GM18867 (cell line): ENCODE results near the gene CAPN12.

Experiments used
- ATAC-seq: cut with Tn5 transposase; IDR thresholded peaks from one replicate; pipeline ENCODE4 v1.9.1; 2021; ENCODE audit warnings: mild to moderate bottlenecking, moderate library complexity; ENCODE audit not compliant: unreplicated experiment

Gene CAPN12

DNA sequence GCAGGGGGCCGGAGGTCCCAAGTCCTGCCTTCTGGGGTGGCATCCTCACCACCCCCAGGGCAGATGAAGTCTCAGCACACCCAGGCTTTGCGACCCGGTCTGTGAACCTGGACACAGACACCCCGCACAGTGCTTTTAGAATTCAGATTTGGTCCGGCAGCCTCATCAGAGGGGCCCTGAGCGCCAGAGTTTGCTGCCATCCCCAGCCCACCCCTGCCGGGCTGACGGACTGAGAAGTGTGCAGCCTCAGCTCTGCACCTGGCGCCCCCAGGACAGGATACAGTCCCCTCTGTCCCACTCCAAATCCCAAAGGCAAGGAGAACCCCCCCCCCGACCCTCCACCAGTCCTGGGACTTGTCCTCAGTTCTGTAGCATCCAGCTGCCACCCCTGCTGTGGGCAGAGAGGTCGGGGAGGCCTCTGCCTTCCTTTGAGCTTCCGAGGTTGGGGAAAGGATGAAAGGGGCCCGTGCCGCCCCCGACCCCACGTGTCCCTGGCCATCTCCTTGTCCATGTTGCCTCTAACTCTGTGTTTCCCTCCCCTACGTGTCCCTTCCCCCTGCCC lies 16.9 kb downstream of the CAPN12 start:
- ATAC-seq, result no peak

DNA sequence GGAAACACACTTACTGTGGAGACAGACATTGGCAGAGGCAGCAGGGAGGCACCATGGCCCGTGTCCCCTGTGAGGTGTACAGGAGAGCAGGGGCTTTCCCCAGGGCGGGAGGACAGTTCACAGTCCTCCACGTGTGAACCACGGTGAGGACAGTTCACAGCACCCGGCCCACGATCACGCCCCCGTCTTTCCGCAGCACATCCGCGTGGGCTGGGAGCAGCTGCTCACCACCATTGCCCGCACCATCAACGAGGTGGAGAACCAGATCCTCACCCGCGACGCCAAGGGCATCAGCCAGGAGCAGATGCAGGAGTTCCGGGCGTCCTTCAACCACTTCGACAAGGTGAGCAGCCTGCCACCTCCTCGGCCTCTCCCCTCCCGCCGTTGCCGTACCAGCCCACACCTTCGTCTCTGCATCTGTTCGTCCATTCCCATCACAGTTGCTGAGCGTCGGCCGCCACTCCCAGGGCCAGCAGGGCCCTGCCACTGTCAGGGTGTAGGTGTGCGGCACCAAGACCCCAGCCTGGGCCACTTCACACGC lies 17.4 kb downstream of the CAPN12 start:
- no peak for ATAC-seq

DNA sequence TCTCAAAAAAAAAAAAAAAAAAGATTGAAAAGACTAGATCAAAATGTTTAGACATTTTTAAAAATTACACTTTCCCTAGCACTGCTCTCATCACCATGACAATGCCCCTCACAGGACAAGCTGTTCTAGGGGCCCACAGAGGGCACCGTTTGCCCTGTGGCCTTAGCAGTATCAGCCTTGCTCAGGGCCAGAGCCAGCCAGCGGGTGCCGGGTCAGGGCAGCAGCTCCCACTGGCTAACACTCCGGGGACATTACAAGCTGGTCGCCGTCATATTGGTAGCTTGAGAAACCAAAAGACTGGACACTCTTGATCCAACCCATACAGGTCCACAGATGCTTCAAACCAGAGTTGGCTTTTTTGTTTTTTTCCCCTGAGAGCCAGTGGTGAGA lies 18.0 kb downstream of the CAPN12 start:
- ATAC-seq, result no peak

DNA sequence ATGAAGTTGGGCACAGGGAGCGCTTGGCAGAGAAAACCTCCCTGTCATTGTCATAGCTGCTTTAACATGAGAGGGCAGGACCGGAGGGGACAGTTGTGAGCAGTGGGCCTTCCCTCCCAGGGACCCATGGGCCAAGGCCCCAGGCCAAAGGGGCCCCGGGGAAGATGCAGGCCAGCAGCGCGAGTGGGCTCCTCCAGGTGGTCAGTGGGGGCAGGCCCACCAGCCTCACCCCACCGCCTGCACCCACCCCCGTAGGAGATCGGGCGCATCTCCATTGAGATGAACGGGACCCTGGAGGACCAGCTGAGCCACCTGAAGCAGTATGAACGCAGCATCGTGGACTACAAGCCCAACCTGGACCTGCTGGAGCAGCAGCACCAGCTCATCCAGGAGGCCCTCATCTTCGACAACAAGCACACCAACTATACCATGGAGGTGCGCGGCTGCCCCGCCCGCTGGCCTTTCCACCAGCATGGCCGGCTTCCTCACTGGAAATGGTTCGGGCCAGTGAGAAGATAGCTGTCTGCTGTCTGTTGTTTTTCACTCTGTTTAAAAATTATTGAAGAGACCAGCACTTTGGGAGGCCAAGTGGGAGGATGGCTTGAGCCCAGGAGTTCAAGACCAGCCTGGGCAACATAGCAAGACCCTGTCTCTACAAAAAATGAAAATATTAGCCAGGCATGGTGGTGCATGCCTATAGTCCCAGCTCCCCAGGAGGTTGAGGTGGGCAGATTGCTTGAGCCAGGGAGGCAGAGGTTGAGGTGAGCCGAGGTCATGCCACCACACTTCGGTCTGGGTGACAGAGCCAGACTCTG lies 18.6 kb downstream of the CAPN12 start:
- ATAC-seq, result no peak

DNA sequence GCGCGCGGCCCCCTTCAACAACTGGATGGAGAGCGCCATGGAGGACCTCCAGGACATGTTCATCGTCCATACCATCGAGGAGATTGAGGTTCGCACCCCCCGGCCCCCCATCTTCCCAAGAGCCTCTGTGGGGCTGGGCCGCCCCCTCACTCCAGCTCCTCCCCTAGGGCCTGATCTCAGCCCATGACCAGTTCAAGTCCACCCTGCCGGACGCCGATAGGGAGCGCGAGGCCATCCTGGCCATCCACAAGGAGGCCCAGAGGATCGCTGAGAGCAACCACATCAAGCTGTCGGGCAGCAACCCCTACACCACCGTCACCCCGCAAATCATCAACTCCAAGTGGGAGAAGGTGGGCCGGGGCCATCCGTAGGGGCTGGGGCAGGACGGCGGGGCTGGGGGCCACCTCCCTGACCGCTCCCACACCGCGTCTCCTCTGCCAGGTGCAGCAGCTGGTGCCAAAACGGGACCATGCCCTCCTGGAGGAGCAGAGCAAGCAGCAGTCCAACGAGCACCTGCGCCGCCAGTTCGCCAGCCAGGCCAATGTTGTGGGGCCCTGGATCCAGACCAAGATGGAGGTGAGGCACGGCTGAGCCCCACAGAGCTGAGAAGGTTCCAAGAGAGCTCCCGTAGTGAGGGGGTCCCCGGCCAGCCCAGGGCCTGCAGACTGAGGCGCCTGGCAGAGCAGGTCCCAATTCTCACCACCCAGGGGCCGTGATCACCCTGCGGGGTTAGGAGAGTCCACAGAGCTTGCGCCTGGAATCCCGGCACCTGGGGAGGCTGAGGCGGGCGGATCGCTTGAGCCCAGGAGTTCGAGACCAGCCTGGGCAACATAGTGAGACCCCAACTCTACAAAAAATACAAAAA lies 20.1 kb downstream of the CAPN12 start:
- no peak for ATAC-seq

DNA sequence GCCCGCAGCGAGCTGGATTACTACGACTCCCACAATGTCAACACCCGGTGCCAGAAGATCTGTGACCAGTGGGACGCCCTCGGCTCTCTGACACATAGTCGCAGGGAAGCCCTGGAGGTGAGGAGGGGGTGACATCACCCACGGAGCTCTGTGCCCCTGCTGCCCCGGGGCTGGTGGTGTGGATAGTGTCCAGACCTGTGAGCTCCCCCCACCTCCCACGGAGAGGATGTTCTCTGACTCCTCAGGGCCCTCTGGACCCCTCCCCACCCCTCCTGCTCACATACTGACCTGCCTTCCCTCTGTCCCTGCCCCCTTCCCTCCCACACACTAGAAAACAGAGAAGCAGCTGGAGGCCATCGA lies 20.7 kb downstream of the CAPN12 start:
- ATAC-seq, result no peak

DNA sequence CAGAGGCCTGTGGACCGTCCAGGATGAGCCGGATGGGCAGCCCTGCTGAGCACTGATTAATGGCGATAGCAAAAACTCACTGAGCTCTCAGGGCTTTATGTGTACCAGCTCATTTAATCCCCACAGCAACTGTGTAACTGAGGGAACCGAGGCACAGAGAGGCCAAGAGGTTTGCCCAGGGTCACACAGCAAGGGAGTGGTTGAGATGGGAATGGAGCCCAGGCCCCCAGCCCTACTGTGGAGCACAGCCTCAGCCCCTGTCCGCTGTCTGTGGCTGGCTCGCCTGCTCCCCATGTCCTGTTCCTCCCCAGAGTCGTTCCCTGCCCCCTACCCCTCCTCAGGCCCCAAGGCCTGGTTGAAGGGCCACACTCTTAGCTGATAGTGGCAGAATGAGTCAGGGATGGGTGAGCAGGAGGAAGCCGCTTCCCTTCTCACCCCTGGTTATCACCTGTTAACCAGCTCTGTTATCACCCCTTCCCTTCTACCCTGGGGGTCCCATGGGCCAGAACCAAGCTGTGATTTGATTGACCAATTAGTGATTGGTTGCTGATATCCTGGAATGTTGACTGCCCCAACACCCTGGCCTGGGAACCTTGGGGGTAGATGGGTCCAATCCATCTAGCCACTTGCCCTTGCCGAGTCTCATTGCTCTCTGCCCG lies 21.2 kb downstream of the CAPN12 start:
- ATAC-seq, result no peak

DNA sequence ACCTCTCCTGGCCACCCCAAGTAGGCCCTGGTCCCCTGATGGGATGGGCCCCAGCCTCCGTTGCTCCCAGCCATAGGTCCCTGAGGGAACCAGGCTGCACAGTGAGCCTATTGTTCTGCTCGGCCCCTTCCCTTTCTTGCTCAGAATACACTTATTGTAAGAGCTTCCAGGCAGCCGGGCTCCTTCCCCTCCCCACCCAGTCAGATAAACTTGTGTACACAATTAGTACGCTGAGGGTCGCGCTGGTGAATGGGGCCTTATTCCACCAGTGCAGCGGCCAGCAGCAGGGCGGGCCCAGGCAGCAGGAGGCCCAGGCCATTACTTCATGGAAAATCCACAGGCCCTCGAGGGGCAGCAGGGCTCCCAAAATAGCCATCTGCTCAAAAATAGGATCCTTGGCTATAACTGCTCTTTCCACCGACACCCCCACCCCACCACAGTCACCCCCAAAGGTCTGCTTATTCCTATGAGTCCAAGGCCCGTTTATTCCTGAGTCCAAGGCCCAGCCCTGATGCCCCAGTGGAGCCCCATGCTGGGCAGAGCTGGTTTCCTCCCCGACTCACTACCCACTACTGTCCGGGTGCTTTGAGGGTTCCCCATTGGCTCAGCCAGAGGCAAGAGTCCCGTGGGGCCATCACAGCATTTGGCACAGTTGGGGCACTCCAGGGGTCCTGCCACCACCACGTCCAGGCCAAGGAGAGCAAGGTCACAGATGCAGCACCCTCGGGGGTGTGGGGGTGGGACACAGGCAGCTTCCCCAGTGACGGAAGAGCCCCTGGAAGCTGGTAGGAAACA lies 22.1 kb downstream of the CAPN12 start:
- ATAC-seq, result no peak

DNA sequence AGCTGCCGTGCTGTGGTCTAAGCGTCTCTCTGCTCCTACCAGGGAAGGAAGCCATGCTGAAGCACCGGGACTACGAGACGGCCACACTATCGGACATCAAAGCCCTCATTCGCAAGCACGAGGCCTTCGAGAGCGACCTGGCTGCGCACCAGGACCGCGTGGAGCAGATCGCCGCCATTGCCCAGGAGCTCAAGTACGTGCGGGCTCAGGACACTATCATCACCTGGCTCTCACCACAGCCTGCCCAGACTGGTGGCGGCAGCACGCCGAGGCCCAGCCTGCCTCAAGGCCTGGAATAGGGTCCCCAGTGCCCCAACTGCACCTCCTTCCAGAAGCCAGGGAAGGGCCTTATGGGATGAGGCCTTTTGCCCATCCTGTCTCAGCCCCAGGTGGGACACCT lies 22.8 kb downstream of the CAPN12 start:
- no peak for ATAC-seq

DNA sequence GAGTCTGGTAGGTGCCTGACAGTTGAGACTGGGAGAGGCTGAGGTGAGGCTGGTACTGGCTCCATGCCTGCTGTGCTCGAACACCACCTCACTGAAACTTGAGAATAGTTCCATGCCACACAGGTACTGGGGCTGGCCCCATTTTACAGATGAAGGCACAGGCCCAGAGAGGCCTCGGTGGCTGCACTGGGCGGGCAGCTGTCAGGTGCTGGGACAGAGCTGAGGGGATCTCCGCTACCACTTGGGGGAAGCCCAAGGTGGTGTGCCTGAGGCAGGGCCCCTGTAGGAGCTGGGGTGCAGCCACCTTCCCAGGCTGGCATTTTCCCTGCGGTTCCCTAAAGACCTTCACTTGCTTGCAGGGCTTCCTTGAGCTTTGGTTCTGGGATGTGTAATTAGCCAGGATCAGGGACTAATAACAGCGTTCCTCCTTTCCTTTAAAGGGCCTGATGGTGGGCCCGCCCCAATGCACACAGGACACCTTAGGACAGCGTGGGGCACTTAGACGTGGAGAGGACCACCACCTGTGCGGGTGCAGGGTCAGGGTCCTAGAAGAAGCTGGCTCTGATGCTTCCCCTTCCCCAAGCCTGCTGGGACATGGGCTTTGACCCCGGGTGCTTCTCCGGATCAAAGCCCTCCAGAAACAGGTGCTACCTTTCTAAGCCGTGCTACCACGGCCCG lies 23.6 kb downstream of the CAPN12 start:
- no peak for ATAC-seq

DNA sequence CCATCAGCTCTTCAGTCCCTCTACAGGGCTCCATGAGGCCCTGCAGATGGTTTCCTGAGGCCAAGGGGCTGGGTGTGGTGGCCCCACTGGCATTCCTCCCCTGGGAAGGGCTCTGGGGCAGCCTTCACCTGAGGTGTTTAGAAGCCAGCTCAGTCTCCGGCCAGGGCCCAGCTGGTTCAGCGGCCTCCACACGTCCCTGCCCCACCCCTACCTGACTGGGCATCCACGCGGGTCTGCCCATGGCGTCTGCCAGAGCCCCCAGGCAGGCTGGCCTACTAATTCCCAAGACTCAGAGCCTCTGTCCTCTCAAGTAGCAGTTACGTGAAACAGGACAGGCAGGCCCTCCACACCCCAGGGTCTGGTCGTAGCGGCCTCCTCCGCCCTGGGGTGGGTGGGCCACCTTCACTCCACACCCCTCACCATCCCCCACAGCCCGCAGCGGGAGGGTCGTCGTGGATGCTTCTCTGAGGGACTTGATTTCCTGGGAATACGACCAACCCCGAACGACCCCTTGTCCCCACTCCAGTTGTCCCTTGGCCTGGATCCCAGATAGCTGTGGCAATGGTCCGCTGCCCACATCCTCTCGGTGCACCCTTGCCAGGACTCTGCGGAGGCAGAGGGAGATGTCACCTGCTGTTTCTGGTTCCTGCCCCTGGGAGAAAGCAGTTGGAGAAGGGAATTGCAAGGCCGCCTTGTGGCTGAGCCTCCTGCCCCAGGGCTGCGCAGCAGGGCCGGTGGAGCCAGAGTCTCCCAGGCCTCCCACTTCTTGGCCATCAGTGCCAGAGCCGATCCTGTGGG lies 24.3 kb downstream of the CAPN12 start:
- no peak for ATAC-seq

DNA sequence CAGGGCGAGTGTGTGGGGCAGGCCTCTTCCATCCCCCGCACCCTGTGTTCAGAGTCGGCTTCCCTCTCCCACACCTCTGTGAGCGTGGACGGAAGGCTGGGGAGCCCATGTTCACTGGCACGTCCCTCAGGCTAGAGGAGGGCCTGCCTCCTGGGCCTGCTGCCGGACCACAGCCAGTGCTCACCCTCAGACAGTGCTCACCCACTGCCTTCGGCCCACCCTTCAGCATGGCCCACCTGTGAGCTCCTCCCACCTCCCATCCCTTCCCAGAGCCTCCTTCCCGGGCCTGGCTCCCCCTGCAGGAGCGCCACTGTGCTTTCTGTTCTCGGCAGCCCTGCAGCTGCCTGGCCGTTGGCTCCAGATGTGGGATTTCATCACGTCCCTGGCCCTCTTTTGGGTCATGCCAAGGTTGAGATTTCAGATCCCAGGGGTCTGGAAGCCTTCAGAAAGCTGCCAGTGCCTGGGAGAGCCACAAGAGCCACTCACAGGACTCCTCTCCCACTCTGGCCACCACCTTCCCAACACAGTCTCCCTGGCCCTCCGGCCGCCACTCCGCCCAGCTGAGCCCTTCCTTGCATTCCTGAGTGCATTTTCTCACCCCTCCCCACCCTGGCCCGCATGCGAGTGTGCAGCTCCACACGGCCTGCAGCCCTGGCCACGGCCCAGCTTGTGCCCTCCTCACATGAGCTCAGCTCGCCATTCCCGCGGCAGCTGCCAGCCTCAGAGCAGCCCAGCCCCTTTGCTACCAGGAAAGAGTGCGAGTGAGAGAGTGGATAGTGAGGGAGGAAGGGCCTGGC lies 25.3 kb downstream of the CAPN12 start:
- ATAC-seq, result no peak

DNA sequence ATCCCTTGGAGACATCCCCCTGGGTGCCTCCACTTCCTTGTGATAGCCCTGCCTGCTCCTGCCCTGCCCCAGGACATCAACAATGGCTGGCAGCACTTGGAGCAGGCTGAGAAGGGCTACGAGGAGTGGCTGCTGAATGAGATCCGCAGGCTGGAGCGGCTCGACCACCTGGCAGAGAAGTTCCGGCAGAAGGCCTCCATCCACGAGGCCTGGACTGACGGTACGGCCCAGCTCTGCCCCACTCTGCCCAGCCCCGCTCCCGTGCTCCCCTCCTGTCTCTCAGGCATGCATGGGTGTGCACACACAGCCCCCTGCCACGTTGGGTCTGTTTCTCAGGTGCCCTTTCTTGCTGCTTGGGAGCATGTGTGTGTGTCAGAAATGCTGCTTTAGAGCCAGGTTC lies 26.4 kb downstream of the CAPN12 start:
- ATAC-seq, result no peak

DNA sequence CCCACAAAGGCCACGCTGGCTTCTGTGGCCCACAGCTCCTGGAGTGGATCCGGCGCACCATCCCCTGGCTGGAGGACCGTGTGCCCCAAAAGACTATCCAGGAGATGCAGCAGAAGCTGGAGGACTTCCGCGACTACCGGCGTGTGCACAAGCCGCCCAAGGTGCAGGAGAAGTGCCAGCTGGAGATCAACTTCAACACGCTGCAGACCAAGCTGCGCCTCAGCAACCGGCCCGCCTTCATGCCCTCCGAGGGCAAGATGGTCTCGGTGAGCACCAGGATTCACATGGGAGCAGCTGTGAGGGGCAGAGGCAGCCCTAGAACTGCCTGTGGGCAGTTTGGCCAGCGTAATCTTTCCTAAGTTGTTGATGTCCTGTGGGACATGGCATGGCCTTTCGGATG lies 27.2 kb downstream of the CAPN12 start:
- ATAC-seq, result no peak

DNA sequence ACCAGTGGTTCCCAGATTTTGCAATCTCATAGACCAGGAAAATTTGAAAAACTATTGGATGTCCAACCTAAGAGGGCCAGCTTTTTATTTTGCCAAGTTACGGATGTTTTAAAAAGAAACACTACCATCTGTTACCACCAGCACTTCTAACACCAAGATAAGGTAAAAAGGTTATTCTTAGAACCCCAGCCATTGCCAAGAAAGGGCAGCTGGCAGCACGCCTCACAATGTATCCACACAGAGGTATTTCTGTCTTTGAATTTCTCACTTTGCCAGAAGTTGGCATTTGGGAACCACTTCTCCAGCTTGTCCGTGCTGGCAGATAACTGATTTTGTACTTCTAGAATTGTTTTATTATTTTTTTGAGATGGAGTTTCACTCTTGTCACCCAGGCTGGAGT lies 28.7 kb downstream of the CAPN12 start:
- ATAC-seq, result no peak

DNA sequence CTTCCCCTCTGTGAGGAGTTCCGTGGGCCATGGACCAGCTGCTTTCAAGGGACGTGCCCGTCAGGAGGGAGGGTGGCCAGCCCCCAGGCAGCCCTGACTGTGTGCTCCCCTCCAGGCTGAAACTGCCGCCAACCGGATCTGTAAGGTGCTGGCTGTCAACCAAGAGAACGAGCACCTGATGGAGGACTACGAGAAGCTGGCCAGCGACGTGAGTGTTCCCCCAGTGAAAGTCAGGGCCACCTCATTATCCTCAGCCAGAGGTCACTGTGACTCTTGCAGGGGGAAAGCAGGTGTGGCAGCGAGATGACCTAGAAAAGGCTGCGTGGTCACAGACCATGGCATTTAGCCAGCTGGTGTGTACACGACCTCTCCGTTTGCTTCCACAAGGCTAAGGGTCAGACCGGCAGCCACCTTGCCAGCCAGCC lies 29.9 kb downstream of the CAPN12 start:
- ATAC-seq, result no peak

DNA sequence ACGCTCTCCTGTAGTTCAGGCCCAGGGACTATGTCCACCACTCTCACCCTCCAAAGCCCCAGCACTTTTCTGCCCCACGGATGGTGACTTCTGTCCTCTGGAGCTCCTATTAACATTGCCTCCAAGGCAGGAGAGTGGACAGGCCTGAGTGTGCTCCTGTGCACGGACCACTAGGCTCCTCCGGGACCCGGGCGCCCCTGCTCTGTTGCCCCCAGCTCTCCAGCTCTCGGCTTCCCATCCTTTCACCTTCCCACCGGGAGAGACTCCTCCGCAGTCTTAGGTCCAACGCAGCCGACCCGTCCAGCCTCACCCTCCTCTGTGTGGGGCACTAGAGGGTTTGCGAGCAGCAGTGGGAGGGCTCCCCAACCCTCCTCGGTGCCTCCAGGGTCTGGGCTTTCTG lies 30.4 kb downstream of the CAPN12 start:
- ATAC-seq, result no peak

DNA sequence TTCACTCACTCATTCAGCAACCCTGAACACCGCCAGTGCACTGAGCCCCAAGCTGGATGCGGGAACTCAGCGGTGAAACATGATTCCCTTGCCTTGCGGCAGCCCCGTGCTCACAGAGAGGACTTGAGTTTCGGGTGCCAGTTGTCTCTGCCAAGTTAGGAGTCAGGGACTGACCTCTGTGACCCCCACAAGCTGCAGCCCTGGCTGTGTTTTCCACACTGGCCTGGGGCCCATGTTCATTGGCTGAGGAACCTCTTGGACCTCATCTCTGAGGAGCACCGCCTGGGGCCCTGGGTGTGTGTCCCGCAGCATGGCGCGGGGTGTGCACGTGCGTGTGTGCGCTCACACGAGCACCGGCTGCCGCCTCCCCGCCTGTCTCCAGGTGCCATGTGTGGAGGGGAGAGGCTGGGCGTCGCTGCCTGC lies 31.0 kb downstream of the CAPN12 start:
- no peak for ATAC-seq
